ENCODE measurements around the gene SH2D3A. TPM values are rescaled to one million over a fixed set of nuclear protein-coding genes. Genes with fewer than 3 reads are reported as not detected.

SH2D3A gene
- total RNA-seq, 4 donors from 2014 or later, result 14.1 to 27.4 (median 20.7) TPM

- intact Hi-C loops (cut with DNase I), result no loop called here
- Histone ChIP-seq H3K27me3 (no peaks in the 10 kb centered on the region), H3K9me3 (no peaks in the 10 kb centered on the region), H3K4me1 (peaks cover 12 to 26% of the 10 kb centered on the region in 2 donors), H3K27ac (no peak overlapping the region), H3K4me3 (replicated peaks in 1 of 3) (no peak overlapping the region), H3K36me3 (no peaks in the 10 kb centered on the region)
- no peak for DNase-seq
- WGBS, 2 donors, result 80 to 88% methylated on average over 17 to 21 of the region's 21 CpGs
- TF ChIP-seq POLR2A (IDR thresholded peaks at IDR 0.05), result no peak
- no peak for TF ChIP-seq CTCF (IDR thresholded peaks at IDR 0.05)
Observed at GRCh38 chr19:6718741-6719539, 48.3 kb downstream of the SH2D3A start.

DNA sequence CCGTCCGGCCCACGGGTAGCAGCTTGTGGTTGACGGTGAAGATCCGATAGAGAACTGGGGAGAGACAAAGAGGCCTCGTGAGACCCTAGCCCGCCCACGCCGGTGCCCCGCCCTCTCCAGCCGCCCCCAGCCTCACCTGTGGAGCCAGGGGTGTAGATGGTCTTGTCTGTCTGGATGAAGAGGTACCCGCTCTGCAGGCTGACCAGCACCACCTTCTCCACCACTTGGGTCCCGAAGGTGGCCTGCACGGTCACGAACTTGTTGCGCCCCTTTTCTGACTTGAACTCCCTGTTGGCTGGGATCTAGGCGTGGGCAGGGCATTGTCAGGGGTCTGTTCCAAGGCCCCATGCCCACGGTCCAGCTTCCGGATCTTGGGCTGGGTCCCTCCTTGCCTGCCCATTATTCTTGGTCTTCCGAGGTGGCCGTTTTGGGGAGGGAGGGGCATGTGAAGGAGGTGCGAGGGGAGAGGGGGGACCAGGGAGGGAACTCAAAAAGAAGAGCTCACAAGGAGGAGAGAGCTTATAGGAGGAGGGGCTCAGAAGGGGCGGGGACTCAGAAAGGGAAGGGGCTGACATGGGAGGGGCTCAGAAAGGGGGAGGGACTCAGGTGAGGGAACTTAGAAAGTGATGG is 49.0 kb downstream of the SH2D3A start:
- WGBS, 2 donors, result 77 to 81% methylated on average over 23 of the region's 23 CpGs
- H3K9me3 ChIP-seq, result no peaks in the 10 kb centered on the region
- intact Hi-C loops (cut with DNase I), result no loop called here

GRCh38 chr19:6717441-6717971 is 49.7 kb downstream of the SH2D3A start:
- TF ChIP-seq POLR2A (IDR thresholded peaks at IDR 0.05) (no peak), CTCF (IDR thresholded peaks at IDR 0.05) (no peak)
- intact Hi-C loops (cut with DNase I), result no loop called here
- WGBS, 2 donors, result 81 to 86% methylated on average over 4 of the region's 4 CpGs
- peaks cover 5 to 12% of the 10 kb centered on the region in 2 donors for H3K4me1 ChIP-seq
- H3K27ac ChIP-seq, result no peak overlapping the region
- H3K27me3 ChIP-seq, result no peaks in the 10 kb centered on the region
- DNase-seq, result no peak
- H3K4me3 ChIP-seq (replicated peaks in 1 of 3), result no peak overlapping the region
- H3K9me3 ChIP-seq, result no peaks in the 10 kb centered on the region
- H3K36me3 ChIP-seq, result no peaks in the 10 kb centered on the region

More for the DNA sequence above, 49.0 kb downstream of the SH2D3A start:
- no peak for TF ChIP-seq POLR2A (IDR thresholded peaks at IDR 0.05)
- TF ChIP-seq CTCF (IDR thresholded peaks at IDR 0.05), result no peak
- H3K27ac ChIP-seq, result no peak overlapping the region
- DNase-seq, result no peak
- H3K4me3 ChIP-seq (replicated peaks in 1 of 3), result no peak overlapping the region
- no peaks in the 10 kb centered on the region for H3K27me3 ChIP-seq
- H3K36me3 ChIP-seq, result no peaks in the 10 kb centered on the region
- H3K4me1 ChIP-seq, result peaks cover 10 to 19% of the 10 kb centered on the region in 2 donors

DNA sequence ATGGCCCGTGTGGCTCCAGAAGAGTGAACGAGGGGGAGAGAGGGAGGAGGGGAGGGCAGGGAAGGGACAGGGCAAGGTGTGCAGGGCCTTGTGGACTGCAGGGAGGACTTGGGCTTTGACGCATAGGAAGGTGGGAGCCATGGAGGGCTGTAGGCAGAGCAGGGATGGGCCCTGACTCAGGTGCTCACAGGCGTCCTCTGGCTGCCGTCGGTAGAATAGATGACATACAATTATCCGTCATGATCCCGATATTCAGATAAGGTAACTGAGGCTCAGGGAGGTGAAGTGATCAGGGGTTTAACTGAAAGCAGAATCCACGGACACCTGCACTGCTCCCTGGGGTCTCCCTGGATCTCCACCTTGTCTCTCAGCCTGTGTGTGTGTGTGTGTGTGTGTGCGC is 50.2 kb downstream of the SH2D3A start:
- Histone ChIP-seq H3K36me3 (no peaks in the 10 kb centered on the region), H3K4me3 (replicated peaks in 1 of 3) (no peak overlapping the region), H3K4me1 (peaks cover 1 to 7% of the 10 kb centered on the region in 2 donors), H3K9me3 (no peaks in the 10 kb centered on the region), H3K27ac (no peak overlapping the region), H3K27me3 (no peaks in the 10 kb centered on the region)
- intact Hi-C loops (cut with DNase I), result no loop called here
- no peak for TF ChIP-seq CTCF (IDR thresholded peaks at IDR 0.05)
- no peak for TF ChIP-seq POLR2A (IDR thresholded peaks at IDR 0.05)
- WGBS, 2 donors, result 72 to 79% methylated on average over 10 of the region's 10 CpGs
- no peak for DNase-seq

DNA sequence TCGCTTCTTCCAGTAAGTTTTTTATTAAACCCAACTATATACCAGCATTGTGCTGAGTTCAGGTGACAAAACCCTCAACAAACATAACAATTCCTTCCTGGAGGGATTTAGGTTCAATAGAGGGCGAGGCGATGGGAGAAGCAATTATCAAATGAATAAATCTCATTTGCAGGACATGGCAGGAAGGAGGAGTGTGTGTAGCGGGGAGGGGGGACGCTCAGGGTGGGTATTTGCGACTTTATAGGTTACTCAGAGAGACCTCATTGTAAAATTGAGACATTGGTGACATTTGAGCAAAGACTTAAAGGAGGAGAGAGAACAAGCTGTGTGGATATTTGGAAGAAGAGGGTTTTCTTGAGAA is 50.6 kb downstream of the SH2D3A start:
- intact Hi-C loops (cut with DNase I), result no loop called here
- peaks cover 0 to 3% of the 10 kb centered on the region in 2 donors for H3K4me1 ChIP-seq
- H3K27me3 ChIP-seq, result no peaks in the 10 kb centered on the region
- no peak overlapping the region for H3K4me3 ChIP-seq (replicated peaks in 1 of 3)
- no peak for DNase-seq
- H3K9me3 ChIP-seq, result no peaks in the 10 kb centered on the region
- 65 to 73% methylated on average over 6 of the region's 6 CpGs for WGBS, 2 donors
- TF ChIP-seq POLR2A (IDR thresholded peaks at IDR 0.05) (no peak), CTCF (IDR thresholded peaks at IDR 0.05) (no peak)
- H3K27ac ChIP-seq, result no peak overlapping the region
- H3K36me3 ChIP-seq, result no peaks in the 10 kb centered on the region

Data from thyroid gland (tissue), 4 donors.